Measurements from ENCODE around the gene ROS1.

ROS1 gene

DNA sequence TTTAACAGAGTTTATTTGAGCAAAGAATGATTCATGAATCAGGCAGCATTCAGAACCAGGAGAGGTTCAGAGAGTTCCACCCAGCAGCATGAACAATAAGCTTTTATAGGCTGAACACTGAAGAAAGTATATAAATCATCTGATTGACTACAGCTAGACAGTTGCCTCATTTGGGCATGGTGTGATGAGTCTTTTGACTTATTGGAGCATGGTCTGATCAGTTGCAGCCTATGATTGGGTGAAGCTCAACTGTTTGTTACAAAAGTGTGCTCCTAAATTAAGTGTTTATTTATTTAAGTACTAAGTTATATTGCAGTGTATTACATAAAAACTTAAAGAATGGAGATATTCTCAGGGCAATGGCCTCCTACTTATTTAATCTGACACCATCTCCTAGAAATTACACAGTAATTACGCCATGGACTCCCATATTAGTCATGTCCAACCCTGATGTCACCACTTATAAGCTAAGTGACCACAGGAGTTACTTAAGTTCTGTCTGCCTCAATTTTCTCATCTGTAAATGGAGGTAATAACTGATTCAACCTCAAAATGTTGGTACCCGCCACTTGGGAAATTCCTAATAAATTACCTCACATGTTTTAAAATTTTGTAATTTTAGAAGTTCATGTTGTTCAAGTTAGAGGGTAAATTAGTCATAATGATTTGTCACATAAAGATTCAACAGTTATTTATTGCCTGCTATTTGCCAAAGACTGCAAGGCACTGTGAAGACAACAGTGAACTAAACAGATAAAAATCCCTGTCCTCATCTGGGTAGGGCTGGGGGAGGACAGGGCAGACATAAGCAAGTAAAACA, 15.2 kb upstream of the ROS1 start:
- no peak for DNase-seq (ENCODE audit: low spot score)

GRCh38 chr6:117432273-117432672, 6.5 kb upstream of the ROS1 start:
- no peak for DNase-seq (ENCODE audit: low spot score)

DNA sequence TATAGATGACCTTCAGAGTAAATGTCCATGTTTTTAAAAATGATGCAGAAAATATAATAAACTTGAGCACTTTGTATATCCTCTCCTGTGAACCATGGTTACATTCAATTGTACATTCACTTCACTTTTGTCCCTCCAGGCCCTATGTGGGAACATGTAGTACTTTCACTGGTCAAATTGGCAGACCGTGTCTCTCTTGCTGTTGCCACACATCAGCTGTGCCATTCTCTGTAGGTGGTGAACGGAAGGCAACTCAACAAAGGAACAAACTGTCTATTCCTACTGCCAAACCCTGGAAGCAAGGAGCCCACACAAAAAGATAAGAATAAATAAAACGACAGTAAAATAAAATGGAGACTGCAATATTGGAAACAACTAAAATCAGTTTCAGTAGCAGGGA, 2.0 kb downstream of the ROS1 start:
- no peak for DNase-seq (ENCODE audit: low spot score)

- DNase-seq (ENCODE audit: low spot score) = no peak
Measured at GRCh38 chr6:117418320-117418719, 7.4 kb downstream of the ROS1 start.

DNA sequence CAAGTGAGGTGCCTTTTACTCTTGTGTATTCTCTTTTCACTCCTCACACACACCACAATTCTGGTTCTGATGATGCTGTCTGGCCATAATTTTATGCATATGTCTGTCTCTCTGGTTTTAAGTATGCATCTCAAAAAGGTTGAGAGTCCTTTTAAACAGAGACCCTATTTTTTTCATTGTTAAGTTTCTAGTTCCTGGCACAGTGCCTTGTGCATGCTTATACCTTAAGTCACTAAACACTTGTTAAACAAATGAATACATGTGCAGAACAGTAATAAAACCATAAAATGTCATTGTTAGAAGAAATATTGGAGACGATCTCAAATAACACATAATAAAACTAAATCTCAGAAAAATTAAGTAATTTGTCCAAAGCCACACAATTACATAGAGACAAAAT, 7.9 kb downstream of the ROS1 start:
- no peak for DNase-seq (ENCODE audit: low spot score)

DNA sequence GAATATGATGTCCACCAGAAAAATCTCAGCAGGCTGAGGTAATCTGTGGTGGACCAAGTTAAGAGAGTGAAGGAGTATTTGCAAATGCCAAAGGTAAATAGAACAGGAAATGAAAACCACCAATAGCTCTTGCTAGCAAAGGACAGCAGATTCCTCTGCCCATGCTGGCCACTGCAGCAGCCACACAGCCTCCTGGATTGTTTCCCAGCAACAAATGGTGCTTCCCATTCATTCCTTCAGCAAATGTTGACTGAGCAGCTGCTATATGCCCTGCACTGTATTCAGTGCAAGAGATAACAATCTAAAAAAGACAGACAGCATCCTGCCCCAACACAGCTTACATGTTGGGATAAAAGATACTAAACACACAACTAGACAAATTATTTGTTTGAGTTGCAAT, 11.0 kb downstream of the ROS1 start:
- DNase-seq (ENCODE audit: low spot score) = no peak

DNA sequence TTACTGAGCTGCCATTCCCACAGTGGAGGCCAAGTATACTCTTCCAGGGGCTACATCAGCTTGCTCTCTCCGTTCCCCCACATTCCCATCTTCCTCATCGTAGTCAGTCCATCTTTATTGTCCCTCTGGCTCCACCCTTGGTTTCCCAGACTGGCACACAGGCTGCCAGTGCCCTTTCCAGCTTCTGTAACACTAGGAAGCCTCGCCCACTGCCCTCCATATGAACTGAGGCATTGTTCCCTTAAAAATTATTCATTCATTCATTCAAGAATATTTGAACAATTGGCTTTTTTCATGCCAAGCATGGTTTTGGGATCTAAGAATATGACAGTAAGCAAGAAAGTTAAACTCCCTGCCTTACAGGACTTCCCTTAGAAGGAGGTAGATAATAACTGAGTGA, 14.3 kb downstream of the ROS1 start:
- no peak for DNase-seq (ENCODE audit: low spot score)

GRCh38 chr6:117409863-117410262, 15.9 kb downstream of the ROS1 start:
- no peak for DNase-seq (ENCODE audit: low spot score)

- no peak for DNase-seq (ENCODE audit: low spot score)
Measured at GRCh38 chr6:117409420-117409819, 16.3 kb downstream of the ROS1 start.

DNA sequence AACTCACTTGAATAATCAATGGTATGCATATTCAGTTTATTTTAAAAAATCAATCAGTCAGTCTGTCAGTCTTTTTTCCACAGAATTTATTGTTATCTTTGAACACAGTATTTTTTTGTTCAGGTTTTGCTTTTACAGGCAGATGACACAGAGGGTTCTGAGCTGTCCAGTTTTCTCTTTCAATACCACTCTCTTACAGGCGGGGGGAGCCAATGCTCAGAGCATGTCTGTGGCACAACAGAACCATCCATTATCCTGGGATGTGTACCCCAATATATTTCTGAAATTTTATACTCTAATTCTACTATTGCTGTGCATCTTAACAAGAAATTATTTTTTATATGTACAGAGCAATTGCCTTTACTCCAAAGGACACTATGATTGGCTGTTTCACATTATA, 21.2 kb downstream of the ROS1 start:
- no peak for DNase-seq (ENCODE audit: low spot score)

DNA sequence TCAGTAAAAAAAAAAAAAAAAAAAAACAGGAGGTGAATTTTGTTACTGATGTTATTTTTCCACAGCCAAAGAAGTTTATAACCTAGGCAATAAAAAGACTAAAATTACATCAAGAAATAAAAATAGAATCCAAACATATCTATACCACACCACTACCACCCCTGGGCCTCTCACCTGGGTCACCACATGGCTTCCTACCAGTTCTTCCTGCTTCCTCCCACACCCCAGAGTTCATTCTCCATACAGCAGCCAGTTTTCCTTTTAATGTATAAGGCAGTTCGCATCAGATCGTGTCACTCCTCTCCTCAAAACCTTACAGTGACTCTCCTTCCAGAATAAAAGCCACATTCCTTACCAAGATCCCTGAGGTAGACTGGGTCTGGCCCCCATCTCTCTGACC, 23.9 kb downstream of the ROS1 start:
- DNase-seq (ENCODE audit: low spot score) = no peak

- DNase-seq (ENCODE audit: low spot score) = no peak
Measured at GRCh38 chr6:117399924-117400323, 25.8 kb downstream of the ROS1 start.

- DNase-seq (ENCODE audit: low spot score) = no peak
Measured at GRCh38 chr6:117399126-117399525, 26.6 kb downstream of the ROS1 start.

- no peak for DNase-seq (ENCODE audit: low spot score)
Measured at GRCh38 chr6:117397536-117398227, 28.1 kb downstream of the ROS1 start.

- DNase-seq (ENCODE audit: low spot score) = no peak
Measured at GRCh38 chr6:117396228-117396627, 29.5 kb downstream of the ROS1 start.

DNA sequence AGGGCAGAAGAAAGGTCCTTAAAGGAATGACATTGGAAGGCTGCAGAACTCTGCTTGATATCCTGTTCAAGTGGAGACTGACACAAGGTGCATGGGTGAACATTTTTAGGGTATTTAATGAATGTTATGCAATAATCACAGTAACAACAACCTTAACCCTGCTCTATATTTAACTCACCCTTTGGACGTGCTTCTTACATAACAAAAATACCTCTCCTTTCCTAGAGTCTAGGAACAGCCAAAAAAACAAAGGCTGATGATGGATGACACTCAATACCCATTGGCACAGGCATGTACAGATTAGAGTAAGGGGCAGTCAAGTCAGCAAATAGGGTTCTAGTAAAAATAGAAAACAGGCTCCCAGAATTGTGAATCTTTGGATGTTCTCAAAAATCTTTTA, 30.6 kb downstream of the ROS1 start:
- DNase-seq (ENCODE audit: low spot score) = no peak

- DNase-seq (ENCODE audit: low spot score) = no peak
Measured at GRCh38 chr6:117393045-117393444, 32.7 kb downstream of the ROS1 start.

DNA sequence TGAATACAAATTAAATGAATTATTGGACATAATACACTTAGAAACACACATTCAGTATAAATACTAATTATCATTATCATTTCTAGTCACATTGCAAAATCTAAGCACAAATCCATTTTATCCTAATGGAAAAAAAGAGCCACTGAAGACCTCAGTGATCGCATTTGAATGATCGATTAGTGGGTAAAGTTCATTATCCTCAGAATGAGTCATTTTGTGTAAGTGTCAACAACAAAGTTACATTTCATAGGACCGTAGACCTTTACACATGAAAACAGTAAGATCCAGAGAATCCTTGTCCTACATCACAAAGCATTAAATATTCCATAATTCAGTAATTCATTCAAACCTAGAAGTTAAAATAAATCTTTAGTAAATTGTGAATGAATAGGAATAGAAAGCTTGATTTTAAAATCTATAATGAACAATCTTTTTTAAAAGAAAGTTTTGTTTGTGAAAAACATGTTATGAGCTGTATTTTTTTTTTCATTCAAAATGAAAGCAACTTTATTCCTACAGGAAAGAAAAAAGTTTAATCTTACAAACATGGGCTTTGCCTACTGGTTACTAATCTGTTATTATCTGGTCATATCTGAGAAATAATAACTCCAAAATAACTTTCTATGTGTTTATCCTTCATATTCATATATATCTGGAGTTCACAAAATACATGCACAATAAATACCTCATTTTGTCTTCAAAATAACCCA, 33.7 kb downstream of the ROS1 start:
- DNase-seq (ENCODE audit: low spot score) = no peak

GRCh38 chr6:117389227-117390057, 36.3 kb downstream of the ROS1 start:
- no peak for DNase-seq (ENCODE audit: low spot score)

DNA sequence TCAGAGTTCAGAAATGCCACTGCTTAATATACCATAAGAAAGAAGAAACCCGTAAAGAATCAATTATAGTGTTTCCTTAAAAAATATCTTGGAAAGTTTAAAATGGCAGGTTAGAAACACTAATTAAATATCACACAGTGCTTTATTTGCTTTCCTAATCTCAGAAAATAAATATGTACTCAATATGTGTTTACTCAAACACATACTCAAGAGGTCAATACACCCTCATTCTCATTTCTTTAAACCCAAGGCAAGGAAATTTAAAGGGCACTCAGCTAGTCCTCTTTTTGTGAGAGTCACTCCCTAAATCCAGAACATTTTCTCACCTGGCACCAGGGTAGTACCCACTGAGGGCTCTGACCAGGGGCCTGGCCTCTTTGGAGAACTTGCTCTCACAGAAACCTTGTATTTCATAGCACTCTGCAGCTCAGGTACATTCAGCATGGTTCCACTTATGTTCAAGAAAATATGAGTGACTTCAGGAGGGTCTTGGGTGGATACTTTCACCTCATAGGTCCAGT, 38.2 kb downstream of the ROS1 start:
- no peak for DNase-seq (ENCODE audit: low spot score)

DNA sequence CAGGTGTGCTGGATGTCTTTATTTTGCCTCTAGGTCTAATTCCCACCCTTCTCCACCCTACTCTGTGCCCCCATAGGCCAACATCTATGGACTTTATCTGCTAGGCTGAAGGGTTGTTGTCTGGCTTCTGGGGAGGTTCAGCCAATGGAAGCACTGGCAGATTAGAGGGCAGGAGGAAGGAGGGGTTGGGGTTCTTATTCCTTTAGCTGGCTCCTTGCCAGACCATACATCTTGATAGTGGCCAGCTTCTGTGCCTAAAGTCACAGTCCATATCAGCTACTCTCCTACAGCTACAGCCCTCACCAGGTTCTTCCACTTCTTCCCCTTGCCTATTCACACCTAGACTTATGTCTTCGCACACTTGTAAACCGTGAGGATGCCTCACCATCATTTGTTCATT, 41.1 kb downstream of the ROS1 start:
- no peak for DNase-seq (ENCODE audit: low spot score)

DNA sequence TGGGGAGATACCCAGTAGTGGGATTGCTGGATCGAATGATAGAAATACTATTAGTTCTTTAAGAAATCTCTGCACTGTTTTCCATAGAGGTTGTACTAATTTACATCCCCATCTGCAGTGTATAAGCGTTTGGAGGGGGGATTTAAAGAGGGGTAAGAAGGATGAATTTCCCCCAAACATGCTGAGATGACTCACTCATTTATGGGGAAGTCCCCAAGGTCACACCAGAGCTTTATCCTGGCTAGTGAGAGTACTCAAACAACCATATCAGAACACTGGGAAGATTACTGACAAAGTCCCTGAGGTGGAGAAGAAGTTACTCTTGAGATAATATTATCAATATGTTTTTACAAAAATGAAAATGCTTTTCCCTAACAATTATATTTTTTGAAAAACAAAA, 44.0 kb downstream of the ROS1 start:
- DNase-seq (ENCODE audit: low spot score) = no peak
